Measurements from ENCODE around the gene NMBR.
"Not testable (repeated sequence)": the region's sequence is repeated elsewhere in the genome, so short reads cannot be mapped to it uniquely, and the experiment has no call there.

NMBR gene

DNA sequence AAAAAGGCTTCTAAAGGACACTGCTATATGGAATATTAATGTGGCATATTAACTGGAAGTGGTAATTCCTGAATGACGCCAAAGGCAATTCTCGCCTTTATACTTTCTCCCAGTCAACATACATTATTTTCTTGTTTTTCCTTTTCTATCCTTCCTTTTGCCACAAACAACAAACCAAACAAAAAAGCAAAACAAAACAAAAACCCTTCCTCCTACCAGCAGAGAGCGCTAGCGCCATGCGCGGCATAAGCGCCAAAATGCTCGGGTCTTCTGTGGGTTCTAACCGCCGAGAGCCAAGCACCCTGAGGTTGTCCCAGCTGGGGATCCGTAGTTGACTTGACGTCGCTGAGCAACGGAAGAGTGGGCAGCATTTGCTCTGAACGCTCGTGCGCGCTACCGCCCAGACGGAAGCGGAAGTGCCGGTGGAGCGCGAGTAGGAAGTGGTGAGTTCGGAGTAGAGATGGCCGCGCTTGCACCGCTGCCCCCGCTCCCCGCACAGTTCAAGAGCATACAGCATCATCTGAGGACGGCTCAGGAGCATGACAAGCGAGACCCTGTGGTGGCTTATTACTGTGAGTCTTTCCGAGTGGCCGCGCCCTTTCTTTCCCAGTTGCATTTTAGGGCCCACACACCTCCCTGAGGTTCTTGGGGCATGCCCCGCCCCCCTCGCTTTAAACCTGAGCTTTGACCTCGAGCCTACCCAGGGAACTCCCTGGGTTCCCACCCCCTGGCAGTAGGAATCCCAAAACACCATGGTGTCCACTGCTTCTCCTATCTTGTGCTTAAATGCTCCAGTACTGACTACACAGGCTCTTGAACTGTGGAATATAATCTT lies at the start of gene NMBR, which contains the start of gene VTA1:
Gene NMBR (minus strand): TSS at position 295 of the 835 bp plus-strand sequence. CDS start 58,464 bp downstream, outside the sequence.
Gene VTA1 (plus strand): TSS at position 436 of the 835 bp plus-strand sequence. CDS start 25 bp downstream, at position 461.
- DNase-seq: peak; percentile 97

- DNase-seq: no peak
Observed at GRCh38 chr6:142195862-142196541, 49.1 kb upstream of the NMBR start.

DNA sequence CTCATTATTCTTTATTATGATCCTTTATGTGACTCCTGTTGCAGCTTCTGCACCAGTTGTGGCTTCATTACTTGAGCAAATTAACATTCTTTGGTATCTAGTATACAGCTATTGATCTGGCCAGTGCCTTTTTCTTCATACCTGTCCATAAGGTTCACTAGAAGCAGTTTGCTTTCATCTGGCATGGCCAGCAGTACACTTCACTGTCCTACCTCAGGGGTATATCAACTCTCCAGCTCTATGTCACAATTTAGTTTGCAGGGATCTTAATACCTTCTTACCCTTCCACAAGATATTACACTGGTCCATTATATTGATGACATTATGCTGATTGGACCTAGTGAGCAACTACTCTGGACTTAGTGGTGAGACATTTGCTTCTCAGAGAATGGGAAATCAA lies 46.7 kb upstream of the NMBR start:
- no peak for DNase-seq

DNA sequence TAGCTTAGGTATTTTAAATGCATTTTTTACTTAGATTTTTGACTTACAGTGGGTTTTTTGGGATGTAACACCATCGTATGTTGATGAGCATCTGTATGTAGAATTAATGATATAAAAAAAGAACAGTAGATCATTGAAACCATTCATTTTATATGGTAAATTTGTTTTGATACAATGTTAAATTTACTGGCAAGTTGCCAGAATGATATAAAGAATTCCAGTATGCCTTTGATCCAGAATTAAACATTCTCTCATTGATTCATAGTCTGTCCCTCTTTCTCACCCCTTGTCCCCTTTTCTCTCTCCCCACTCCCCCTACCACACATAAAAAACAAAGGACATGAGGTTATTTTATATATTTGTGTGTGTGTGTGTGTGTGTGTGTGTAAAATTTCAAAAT lies 45.4 kb upstream of the NMBR start:
- DNase-seq: no peak

DNA sequence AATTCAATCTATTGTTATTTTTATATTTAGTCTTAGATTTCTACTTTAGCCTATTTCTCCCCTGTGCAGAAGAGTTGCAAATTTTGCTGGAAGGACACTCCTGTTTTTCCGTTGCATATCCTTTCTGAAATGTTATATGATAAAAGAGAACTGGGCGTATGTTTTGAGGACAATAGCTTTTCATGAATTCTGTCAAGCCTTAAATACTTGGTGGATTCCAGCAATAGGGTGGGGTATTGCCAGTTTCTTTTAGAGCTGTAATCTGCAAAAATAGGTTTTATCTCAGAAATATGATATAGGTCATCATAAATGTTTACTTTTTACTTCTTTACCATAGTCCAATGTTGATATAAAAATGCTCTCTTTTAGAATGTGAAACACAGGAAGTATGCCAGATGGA lies 42.1 kb upstream of the NMBR start:
- DNase-seq: no peak

- not testable (repeated sequence) for DNase-seq
Observed at GRCh38 chr6:142188341-142188740, 41.4 kb upstream of the NMBR start.

- no peak for DNase-seq
Observed at GRCh38 chr6:142187209-142187608, 40.3 kb upstream of the NMBR start.

DNA sequence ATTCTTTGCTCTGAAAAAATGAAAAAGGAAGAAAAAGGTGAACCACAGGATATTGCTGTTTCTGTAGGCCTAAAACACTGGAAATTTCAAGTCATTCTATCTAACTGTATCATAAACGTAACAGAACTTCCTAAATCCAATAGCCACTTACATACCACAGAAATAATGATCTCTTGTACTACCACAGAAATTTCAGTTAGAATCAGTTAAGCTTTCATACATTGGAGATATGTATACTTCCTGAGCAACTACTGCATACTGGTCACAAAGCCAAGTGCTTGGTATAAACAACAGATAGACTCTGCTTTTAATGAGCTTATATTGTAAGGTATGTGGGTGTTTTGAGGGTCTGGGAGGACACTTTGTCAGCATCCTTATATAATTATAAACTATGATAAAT lies 38.7 kb upstream of the NMBR start:
- no peak for DNase-seq

DNA sequence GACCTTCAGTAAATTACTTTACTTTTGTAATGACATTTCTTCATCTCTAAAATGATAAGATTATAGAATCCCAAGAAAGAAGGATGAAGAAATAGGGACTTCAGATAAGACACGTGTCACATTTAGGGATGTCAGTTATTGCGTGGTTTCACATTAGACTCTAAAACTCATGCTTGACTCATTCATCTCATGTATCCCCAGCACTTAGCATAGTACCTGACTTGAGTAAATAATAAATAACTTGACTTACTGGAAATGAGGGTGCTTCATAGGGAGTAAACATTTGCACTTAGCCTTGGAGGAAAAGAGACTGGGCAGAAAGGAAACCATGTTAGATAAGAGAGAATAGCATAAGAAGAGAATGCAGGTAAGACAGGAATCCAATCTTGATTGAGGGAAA lies 37.4 kb upstream of the NMBR start:
- DNase-seq: no peak

DNA sequence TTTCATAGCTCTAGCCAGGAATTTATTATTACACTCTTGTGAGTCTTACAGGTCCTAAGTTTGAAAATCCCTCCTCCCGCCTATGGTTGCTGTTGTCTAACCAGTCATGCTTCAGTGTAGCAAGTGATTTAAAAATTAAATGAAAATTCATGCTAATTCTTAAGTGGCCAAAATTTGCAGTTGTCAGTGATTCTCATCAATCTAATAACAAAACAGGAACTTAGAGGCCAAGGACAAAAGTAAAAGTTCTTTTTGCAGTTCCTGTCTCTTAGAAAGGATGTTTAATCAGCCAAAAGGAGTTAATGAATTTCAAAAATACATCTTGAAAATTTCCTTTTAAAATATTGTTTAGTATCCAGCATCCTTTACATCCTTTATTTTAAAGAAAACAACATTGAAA lies 36.4 kb upstream of the NMBR start:
- DNase-seq: no peak

DNA sequence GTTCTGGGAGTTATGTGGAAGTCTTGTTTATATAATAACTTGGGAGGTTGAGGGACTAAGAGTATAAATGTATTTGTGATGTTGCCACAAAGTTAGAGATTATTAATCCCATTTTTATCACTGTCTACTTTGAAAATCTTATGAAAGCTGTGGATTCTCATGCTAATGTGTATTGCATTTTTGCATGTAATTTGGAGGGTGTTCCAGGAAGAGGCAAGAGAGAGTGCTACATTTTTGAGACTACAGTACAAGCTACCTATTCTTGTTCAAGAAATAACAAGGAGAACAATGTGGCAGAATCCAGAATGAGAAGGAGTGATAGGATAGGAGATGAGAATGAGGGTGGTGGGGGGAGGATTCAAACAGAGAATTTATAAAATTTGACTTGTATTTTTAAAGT lies 35.1 kb upstream of the NMBR start:
- no peak for DNase-seq

DNA sequence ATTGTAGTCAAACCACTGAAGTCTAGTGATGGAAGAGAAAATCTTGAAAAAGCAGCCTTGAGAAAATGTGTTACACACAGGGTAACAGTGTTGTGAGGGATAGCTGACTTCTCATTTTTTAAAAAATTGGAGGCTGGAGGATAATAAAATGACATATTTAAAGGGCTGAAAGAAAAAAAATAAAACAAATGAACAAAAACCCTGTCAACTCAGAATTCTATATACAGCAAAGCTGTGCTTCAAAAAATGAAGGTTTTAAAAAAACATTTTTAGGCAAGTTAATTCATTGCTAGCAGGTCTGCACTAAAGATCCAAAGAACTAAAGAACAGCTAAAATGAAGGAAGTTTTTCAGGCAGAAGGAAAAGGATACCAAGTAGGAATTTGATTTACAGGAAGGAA lies 31.2 kb upstream of the NMBR start:
- no peak for DNase-seq

- no peak for DNase-seq
Observed at GRCh38 chr6:142174703-142175102, 27.8 kb upstream of the NMBR start.

GRCh38 chr6:142173980-142174379 lies 27.1 kb upstream of the NMBR start:
- DNase-seq: no peak

- DNase-seq: no peak
Observed at GRCh38 chr6:142172758-142173157, 25.8 kb upstream of the NMBR start.

DNA sequence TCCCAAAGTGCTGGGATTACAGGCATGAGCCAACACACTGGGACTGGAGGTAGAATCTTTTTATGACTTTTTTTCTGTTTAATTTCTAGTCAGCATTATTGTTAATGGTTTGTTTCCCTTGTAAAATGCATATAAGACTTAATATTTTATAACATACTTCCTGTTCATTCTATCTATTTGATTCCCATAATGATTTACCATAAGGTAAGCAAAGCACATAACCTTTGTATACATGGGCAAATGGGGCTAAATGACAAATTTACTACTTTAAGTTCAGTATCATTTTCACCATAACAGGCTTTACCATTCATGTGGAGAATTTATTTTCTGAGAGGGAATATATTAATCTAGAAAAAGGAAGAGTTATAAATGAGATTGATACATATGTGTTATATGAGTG lies 24.4 kb upstream of the NMBR start:
- no peak for DNase-seq

DNA sequence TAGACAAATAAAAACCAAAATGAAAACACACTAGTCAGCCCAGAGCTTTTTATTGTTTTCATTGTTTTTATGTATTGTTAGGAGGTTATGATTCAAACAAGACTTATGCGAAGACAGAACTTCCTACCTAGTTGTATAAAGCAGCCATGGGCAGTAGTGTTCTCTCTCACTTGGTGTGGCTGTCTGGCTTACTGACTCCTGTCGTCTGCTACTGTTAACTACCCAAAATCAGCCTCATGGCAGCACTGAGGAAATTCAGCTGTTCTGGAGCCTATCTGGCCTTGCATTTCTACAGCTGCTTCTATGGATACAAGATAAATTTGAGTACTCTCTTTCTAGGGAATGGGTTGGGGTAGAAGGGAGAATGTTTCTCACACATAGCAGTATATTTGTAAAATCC lies 20.6 kb upstream of the NMBR start:
- no peak for DNase-seq

DNA sequence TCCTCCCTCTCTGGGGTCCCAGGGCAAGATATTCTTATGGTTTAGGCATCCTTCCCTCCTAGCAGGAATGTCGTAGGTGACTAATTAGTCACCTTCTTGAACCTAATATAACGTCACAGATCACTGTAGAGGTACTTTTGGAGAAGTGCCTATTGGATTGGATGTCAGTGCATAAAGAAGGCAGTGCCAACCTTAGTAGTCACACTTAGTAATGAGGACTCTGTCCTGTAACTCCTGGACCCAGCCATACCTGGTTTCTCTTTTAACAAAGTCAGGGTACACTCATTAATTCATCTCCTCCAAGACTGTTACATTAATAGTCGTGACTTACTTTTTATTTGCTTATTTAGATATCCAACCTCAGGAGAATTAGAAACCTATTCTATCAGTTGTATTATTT lies 20.1 kb upstream of the NMBR start:
- DNase-seq: no peak

- DNase-seq: no peak
Observed at GRCh38 chr6:142165227-142165626, 18.3 kb upstream of the NMBR start.

DNA sequence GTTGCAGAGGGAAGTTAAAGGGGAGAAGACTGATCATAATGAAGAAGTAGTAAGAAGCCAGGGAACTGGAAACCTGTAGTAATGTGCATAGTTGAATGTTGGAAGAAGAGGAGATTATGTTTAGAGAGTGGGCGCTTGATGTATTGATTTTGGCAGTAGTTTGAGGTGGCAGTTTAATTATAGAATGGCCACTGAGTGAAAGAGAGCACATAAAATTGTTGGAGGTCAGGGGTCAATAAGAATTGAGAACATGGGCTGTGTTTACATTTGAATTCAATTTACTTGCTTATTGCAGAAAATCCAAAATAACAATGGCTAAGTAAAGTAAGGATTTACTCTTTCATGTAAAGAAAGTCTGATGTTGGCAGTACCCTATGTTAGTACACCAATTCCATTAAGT lies 15.9 kb upstream of the NMBR start:
- no peak for DNase-seq

DNA sequence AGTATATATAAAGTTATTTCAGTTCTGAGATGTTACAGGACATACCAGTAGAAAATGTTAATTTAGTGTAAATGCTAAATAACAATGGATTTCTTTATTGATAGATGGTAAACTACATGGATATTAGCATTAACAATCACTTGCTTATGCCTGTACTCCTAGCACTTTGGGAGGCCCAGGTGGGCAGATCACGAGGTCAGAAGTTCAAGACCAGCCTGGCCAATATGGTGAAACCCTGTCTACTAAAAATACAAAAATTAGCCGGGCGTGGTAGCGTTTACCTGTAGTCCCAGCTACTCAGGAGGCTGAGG lies 9.8 kb upstream of the NMBR start:
- not testable (repeated sequence) for DNase-seq

GRCh38 chr6:142155895-142156757 lies 9.2 kb upstream of the NMBR start:
- DNase-seq: peak; percentile 27

DNA sequence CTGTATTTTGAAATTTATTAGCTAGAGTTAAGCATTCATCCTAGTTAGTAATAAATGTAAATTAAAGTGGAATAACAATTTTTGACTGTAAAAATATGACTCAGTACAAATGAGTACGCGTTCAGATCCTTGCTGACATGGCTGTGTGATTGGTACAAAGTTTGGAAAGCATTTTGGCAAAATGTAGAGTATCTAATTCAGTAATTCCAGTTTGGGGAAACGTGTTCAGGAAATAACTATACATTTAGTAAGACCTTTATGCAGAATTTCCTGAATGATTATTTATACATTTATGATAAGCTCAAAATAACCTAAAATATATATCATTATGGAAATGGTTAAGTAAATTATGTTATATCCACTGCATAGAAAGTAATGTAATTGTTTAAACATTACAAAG lies 8.2 kb upstream of the NMBR start:
- no peak for DNase-seq

GRCh38 chr6:142154336-142154735 lies 7.4 kb upstream of the NMBR start:
- DNase-seq: no peak

All from activated CD4-positive, alpha-beta T cell treated with anti-CD3 and anti-CD28 coated beads, Interleukin-2, Interleukin-6, amounts not matched to agents 100 ng/mL and 50 ng/mL, durations not matched to agents 16 hours and 8 hours (primary cell).